HG03039 (cell line): Measurements from ENCODE around the gene LRRK2.
"Not testable (repeated sequence)": the region's sequence is repeated elsewhere in the genome, so short reads cannot be mapped to it uniquely, and the experiment has no call there.

Experiments
- ATAC-seq: cut with Tn5 transposase; IDR thresholded peaks from one replicate; pipeline ENCODE4 v1.9.1; 2021; ENCODE audit warnings: mild to moderate bottlenecking, moderate library complexity; ENCODE audit not compliant: unreplicated experiment

LRRK2 gene

DNA sequence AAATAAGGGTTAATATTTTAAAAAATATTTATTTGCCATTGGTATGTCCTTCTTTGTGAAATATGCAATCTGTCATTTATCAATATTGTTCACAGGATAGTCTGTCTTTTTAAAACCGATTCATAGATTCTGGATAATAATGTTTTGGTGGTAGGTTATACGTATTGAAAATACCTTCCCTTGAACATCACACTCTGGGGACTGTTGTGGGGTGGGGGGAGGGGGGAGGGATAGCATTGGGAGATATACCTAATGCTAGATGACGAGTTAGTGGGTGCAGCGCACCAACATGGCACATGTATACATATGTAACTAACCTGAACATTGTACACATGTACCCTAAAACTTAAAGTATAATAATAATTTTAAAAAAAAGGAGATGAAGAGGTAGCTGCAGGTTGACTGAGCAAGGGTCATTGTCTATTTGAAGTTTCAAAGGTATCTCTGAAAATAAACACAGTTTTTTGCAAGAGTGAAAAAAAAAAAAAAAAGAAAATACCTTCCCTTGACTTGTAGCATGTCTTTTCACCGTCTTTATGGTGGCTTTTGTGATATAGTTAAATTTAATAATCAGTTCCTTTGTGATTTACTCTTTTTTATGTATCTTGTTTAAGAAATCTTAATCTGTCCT lies 19.8 kb downstream of the LRRK2 start:
- not testable (repeated sequence) for ATAC-seq

DNA sequence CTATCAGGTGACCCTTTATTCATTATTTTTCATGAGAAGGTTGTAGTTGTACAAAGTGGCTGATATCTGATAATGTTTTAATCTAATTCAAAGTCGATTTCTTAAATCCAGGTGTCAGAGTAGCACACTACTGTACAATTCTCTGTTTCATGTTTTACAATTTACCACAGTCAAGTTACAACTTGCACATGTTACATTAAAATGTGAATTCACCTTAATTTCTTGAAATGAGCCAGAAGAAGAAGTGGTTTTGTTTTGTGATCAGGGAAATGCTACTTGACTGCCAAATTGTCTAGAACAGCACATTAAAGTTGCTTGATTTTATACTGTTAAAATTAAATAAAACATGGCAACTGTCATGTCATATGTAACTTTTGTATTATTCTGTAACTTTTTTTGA lies 23.2 kb downstream of the LRRK2 start:
- no peak for ATAC-seq

DNA sequence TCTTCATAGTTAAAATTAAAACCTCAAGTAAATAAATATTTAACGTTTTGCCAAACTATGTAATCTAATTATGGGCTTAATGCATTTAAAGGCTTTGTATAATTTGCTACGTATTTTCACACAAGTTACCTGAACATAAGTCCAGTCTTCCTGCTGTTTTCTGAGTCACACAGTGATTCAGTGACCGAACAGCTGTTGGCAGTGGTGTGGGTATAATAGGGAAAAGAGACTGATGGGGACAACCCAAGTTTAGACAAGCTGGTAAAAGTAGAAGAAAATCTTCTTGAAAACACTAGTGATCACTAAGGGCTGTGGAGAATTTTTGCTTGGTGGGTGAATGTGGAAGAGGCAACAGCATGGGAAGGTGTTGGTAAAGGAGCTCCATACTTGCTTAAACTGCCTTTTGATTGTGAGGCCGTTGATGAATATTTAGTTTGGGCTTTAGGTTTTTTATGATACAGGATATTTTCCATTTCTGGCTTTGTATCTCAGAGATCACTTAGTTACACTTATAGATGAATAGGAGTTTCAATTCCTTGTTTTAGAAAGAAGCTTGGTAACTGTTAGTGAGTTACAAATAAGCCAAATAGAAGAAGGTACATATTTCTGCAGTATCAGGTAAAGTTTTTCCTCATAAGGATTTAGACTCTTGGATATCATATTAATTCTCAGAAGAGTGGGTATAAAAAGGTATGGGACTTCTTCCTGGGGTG lies 23.9 kb downstream of the LRRK2 start:
- no peak for ATAC-seq

- not testable (repeated sequence) for ATAC-seq
These were observed 25.9 kb downstream of the LRRK2 start for GRCh38 chr12:40250652-40251051.

GRCh38 chr12:40253936-40254335 lies 29.1 kb downstream of the LRRK2 start:
- ATAC-seq, result no peak

GRCh38 chr12:40254455-40255085 lies 29.8 kb downstream of the LRRK2 start:
- no peak for ATAC-seq

GRCh38 chr12:40258371-40258770 lies 33.6 kb downstream of the LRRK2 start:
- no peak for ATAC-seq

- ATAC-seq, result peak; percentile 69
These were observed 37.1 kb downstream of the LRRK2 start for GRCh38 chr12:40261937-40262336.

GRCh38 chr12:40262657-40263056 lies 37.9 kb downstream of the LRRK2 start:
- peak; percentile 92 for ATAC-seq

GRCh38 chr12:40263616-40264409 lies 39.0 kb downstream of the LRRK2 start:
- ATAC-seq, result no peak

DNA sequence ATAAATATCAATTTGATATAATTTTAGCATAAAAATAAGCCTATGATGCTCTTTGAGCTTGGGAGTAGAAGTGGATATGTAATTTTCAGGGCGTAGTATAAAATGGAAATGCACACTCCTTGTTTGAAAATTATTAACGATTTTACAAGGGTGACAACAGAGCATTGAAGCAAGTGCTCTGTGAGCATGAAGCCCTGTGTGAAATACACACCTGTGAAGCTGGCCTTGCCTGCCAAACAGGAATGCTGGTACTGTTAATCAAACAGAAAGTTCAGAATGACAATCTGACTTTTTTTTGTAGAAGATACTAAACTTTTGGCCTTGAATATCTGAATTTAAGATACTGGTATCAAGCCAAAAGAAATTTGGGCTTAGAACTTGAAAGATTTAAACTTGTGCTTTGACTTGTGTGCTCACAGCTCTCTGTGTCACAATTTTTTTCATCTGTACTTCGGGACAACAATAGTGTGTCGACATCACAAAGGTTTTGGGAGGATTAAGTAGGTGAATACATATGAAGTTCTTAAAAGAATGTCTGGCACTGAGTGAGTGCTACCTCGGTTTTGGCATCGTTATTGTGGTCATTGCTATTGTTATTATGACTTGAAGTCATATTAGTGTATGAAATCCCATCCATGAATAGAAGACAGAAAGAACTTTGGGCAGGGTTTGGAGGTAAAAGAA lies 47.3 kb downstream of the LRRK2 start:
- ATAC-seq, result no peak

- no peak for ATAC-seq
These were observed 57.1 kb downstream of the LRRK2 start for GRCh38 chr12:40281791-40282364.

DNA sequence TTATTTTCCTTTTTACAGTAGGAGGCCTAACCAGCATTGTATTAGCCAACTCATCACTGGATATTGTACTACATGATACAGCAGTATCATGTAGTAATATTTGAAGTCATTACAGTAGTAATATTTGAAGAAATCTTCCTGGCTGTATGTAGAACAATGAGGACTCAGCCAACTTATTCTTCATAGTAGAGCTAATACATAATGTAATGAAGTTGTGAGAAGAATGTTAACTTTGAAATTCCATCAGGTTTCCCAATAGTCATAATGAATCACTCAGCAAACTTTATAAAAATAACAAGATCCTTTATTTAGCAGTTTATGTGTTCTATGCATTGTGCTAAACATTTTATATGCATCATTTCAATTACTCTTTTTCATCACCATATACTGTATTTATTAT lies 61.8 kb downstream of the LRRK2 start:
- no peak for ATAC-seq

- no peak for ATAC-seq
These were observed 62.7 kb downstream of the LRRK2 start for GRCh38 chr12:40287369-40287975.

- ATAC-seq, result no peak
These were observed 68.1 kb downstream of the LRRK2 start for GRCh38 chr12:40292788-40293429.

DNA sequence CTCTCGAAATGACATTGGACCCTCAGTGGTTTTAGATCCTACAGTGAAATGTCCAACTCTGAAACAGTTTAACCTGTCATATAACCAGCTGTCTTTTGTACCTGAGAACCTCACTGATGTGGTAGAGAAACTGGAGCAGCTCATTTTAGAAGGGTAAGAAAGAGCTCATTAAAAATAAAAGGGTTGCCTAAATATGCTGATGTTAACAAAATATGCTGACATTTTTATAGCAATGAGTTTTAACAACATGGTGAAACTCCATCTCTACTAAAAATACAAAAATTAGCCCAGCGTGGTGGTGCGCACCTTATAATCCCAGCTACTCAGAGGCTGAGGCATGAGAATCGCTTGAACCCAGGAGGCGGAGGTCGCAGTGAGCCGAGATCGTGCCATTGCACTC lies 73.5 kb downstream of the LRRK2 start:
- no peak for ATAC-seq

DNA sequence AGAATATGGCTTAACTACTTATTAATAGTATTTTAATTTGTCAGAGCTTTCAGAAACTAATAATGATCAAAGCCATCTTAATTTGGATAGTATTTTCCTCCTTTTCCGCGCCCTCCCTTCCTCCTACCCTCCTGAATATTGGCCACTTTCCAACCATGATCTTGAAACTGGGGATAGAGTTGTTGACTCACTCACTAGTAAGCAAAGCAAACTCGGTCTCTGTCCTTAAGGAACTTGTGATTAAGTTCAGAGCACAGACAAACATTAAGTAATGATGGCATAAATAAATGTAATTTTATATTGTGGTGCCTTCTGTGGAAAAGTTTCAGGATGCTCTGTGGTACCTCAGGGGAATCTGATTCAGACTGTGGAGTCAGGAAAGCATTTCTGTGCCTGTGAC lies 75.7 kb downstream of the LRRK2 start:
- ATAC-seq, result no peak

GRCh38 chr12:40309001-40309400 lies 84.2 kb downstream of the LRRK2 start:
- no peak for ATAC-seq

DNA sequence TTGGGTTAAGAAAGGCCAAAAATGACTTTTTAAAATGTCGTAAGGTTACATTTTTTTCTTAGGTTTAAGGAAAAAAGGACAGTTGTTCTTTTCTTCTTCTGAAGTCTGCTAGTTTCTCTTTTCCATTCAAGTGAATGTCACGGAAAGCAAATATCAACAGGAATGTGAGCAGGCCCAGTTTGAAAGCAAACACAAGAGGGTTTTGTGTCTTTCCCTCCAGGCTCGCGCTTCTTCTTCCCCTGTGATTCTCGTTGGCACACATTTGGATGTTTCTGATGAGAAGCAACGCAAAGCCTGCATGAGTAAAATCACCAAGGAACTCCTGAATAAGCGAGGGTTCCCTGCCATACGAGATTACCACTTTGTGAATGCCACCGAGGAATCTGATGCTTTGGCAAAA lies 85.4 kb downstream of the LRRK2 start:
- no peak for ATAC-seq

DNA sequence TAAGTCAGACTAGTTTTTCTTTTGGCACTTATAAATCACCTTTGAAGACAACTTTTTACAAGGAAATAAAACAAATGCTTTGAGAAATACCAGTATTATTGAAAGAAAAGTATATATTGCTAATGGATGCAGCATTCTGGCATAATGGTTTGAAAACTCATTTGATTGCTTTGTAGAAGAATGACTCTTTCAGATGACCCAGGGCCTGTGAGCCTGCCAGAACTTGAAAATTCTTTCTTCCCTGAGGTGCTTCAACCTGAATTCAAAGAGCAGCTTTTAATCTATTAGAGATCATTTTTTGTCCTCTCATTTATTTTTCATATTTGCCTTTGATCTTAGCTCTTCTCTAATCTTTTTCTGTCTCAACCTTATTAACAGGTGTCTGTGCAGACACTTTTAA lies 87.4 kb downstream of the LRRK2 start:
- ATAC-seq, result no peak
